ENCODE results near the gene LYZL1.
A peak's percentile ranks its signal among the peaks of the same experiment; 100 is the strongest.
"Not testable (repeated sequence)": the region's sequence is repeated elsewhere in the genome, so short reads cannot be mapped to it uniquely, and the experiment has no call there.

The LYZL1 gene

GRCh38 chr10:29332061-29332760, 43.3 kb downstream of the LYZL1 start:
- DNase-seq (ENCODE audit: low spot score) = no peak

- no peak for DNase-seq (ENCODE audit: low spot score)
These were observed 43.9 kb downstream of the LYZL1 start for GRCh38 chr10:29332761-29333148.

- not testable (repeated sequence) for DNase-seq (ENCODE audit: low spot score)
These were observed 48.7 kb downstream of the LYZL1 start for GRCh38 chr10:29337526-29337925.

- DNase-seq (ENCODE audit: low spot score) = no peak
These were observed 54.8 kb downstream of the LYZL1 start for GRCh38 chr10:29343607-29344038.

GRCh38 chr10:29344073-29344820, 55.4 kb downstream of the LYZL1 start:
- peak; percentile 19 for DNase-seq (ENCODE audit: low spot score)

GRCh38 chr10:29345144-29345909, 56.5 kb downstream of the LYZL1 start:
- no peak for DNase-seq (ENCODE audit: low spot score)

- no peak for DNase-seq (ENCODE audit: low spot score)
These were observed 57.0 kb downstream of the LYZL1 start for GRCh38 chr10:29345910-29346209.

- no peak for DNase-seq (ENCODE audit: low spot score)
These were observed 57.6 kb downstream of the LYZL1 start for GRCh38 chr10:29346296-29347001.

- DNase-seq (ENCODE audit: low spot score) = no peak
These were observed 60.0 kb downstream of the LYZL1 start for GRCh38 chr10:29348836-29349235.

GRCh38 chr10:29353305-29353704, 64.4 kb downstream of the LYZL1 start:
- DNase-seq (ENCODE audit: low spot score) = no peak

- no peak for DNase-seq (ENCODE audit: low spot score)
These were observed 65.2 kb downstream of the LYZL1 start for GRCh38 chr10:29353887-29354561.

GRCh38 chr10:29355411-29355991, 66.6 kb downstream of the LYZL1 start:
- no peak for DNase-seq (ENCODE audit: low spot score)

- no peak for DNase-seq (ENCODE audit: low spot score)
These were observed 68.1 kb downstream of the LYZL1 start for GRCh38 chr10:29356931-29357330.

GRCh38 chr10:29358010-29358616, 69.2 kb downstream of the LYZL1 start:
- no peak for DNase-seq (ENCODE audit: low spot score)

GRCh38 chr10:29360215-29360853, 71.5 kb downstream of the LYZL1 start:
- DNase-seq (ENCODE audit: low spot score) = not testable (repeated sequence)

All from GM03348 (cell line).